ENCODE data around the gene MYL7.
"Not testable (repeated sequence)": the region's sequence is repeated elsewhere in the genome, so short reads cannot be mapped to it uniquely, and the experiment has no call there.

MYL7 gene

GRCh38 chr7:44141221-44141850 is at the start of gene MYL7:
MYL7 (minus strand) TSS chr7:44141332; CDS start chr7:44141305, 27 bp downstream.
- FAIRE-seq (no peak), DNase-seq (ENCODE audit: low spot score) (no peak)

- no peak for DNase-seq (ENCODE audit: low spot score)
- FAIRE-seq, result peak; percentile 55
Observed at GRCh38 chr7:44189993-44190872, 49.1 kb upstream of the MYL7 start.

- no peak for FAIRE-seq
- no peak for DNase-seq (ENCODE audit: low spot score)
Observed at GRCh38 chr7:44189286-44189992, 48.3 kb upstream of the MYL7 start, which contains the start of gene GCK. GCK (minus strand) TSS chr7:44189439; CDS start chr7:44188953, 486 bp downstream.

GRCh38 chr7:44188480-44189225 is 47.5 kb upstream of the MYL7 start:
- DNase-seq (ENCODE audit: low spot score) (no peak), FAIRE-seq (no peak)

GRCh38 chr7:44187636-44188416 is 46.7 kb upstream of the MYL7 start:
- FAIRE-seq (peak; percentile 44), DNase-seq (ENCODE audit: low spot score) (no peak)

GRCh38 chr7:44186736-44187135 is 45.6 kb upstream of the MYL7 start:
- FAIRE-seq (peak; percentile 37), DNase-seq (ENCODE audit: low spot score) (no peak)

- DNase-seq (ENCODE audit: low spot score), result no peak
- peak; percentile 81 for FAIRE-seq
Observed at GRCh38 chr7:44185729-44186128, 44.6 kb upstream of the MYL7 start.

- FAIRE-seq (no peak), DNase-seq (ENCODE audit: low spot score) (no peak)
Observed at GRCh38 chr7:44184873-44185446, 43.8 kb upstream of the MYL7 start.

GRCh38 chr7:44184206-44184872 is 43.2 kb upstream of the MYL7 start:
- DNase-seq (ENCODE audit: low spot score) (peak; percentile 94), FAIRE-seq (peak; percentile 97)

GRCh38 chr7:44183386-44183785 is 42.3 kb upstream of the MYL7 start:
- peak; percentile 73 for FAIRE-seq
- no peak for DNase-seq (ENCODE audit: low spot score)

- no peak for DNase-seq (ENCODE audit: low spot score)
Observed at GRCh38 chr7:44182827-44183226, 41.7 kb upstream of the MYL7 start.

GRCh38 chr7:44180631-44181030 is 39.5 kb upstream of the MYL7 start:
- DNase-seq (ENCODE audit: low spot score) (no peak), FAIRE-seq (no peak)

More at GRCh38 chr7:44182827-44183226, 41.7 kb upstream of the MYL7 start:
- FAIRE-seq, result no peak

GRCh38 chr7:44177570-44178131 is 36.5 kb upstream of the MYL7 start:
- FAIRE-seq, result peak; percentile 55

GRCh38 chr7:44176486-44176885 is 35.4 kb upstream of the MYL7 start:
- FAIRE-seq, result no peak
- no peak for DNase-seq (ENCODE audit: low spot score)

More at GRCh38 chr7:44177570-44178131, 36.5 kb upstream of the MYL7 start:
- peak; percentile 74 for DNase-seq (ENCODE audit: low spot score)

GRCh38 chr7:44175730-44176129 is 34.6 kb upstream of the MYL7 start:
- FAIRE-seq, result no peak
- no peak for DNase-seq (ENCODE audit: low spot score)

GRCh38 chr7:44174694-44174948 is 33.5 kb upstream of the MYL7 start:
- not testable (repeated sequence) for DNase-seq (ENCODE audit: low spot score); FAIRE-seq

- DNase-seq (ENCODE audit: low spot score) (no peak), FAIRE-seq (no peak)
Observed at GRCh38 chr7:44173911-44174693, 33.0 kb upstream of the MYL7 start.

- FAIRE-seq, result peak; percentile 77
- DNase-seq (ENCODE audit: low spot score), result no peak
Observed at GRCh38 chr7:44172803-44173424, 31.8 kb upstream of the MYL7 start.

Measured in urothelium cell line (cell line).